Measurements from ENCODE around the gene ZGPAT. TPM values are rescaled to one million over a fixed set of nuclear protein-coding genes. Genes with fewer than 3 reads are reported as not detected.

Gene ZGPAT
- total and polyA plus RNA-seq, 7 experiments from 2014 or later: 42.9 to 82.1 (median 47.5) TPM

GRCh38 chr20:63678667-63679465, 29.0 kb upstream of the ZGPAT start:
- no peak for ATAC-seq
- CTCF ChIA-PET: no interaction called here
- Histone ChIP-seq H3K4me1 (ENCODE audit: control insufficient read depth in 2 of 2, insufficient read depth in 2 of 2, low read length in 2 of 2) (no peaks in the 10 kb centered on the region), H3K4me3 (ENCODE audit: low read length) (no peak overlapping the region), H3K27me3 (ENCODE audit: control insufficient read depth in 2 of 2, insufficient read depth in 2 of 2, low read length in 2 of 2) (no peaks in the 10 kb centered on the region), H3K27ac (ENCODE audit: low read depth, low read length) (no peak overlapping the region), H3K9me3 (ENCODE audit: control insufficient read depth in 2 of 3, low read length in 3 of 3) (no peaks in the 10 kb centered on the region), H3K36me3 (ENCODE audit: control insufficient read depth in 2 of 3, insufficient read depth in 3 of 3, low read length in 3 of 3) (peaks cover 0 to 30% (median 0%) of the 10 kb centered on the region in 3 experiments)
- Mint-ChIP-seq H3K27ac (no peak overlapping the region), H3K27me3 (no peaks in the 10 kb centered on the region), H3K4me1 (peaks cover 0 to 4% (median 0%) of the 10 kb centered on the region in 7 donors), H3K36me3 (peaks cover 0 to 18% (median 0%) of the 10 kb centered on the region in 5 donors), H3K4me3 (no peak overlapping the region), H3K9me3 (no peaks in the 10 kb centered on the region)
- intact Hi-C loops (cut with micrococcal nuclease): no loop called here
- DNase-seq: no peak
- POLR2A ChIA-PET: no interaction called here

- ChIA-PET POLR2A (no interaction called here), CTCF (no interaction called here)
- peaks cover 0 to 22% (median 0%) of the 10 kb centered on the region in 3 experiments for H3K36me3 ChIP-seq (ENCODE audit: control insufficient read depth in 2 of 3, insufficient read depth in 3 of 3, low read length in 3 of 3)
- no peak for ATAC-seq
- H3K27ac Mint-ChIP-seq: no peak overlapping the region
- H3K4me1 ChIP-seq (ENCODE audit: control insufficient read depth in 2 of 2, insufficient read depth in 2 of 2, low read length in 2 of 2): no peaks in the 10 kb centered on the region
- no peak overlapping the region for H3K4me3 Mint-ChIP-seq
- no peaks in the 10 kb centered on the region for H3K27me3 ChIP-seq (ENCODE audit: control insufficient read depth in 2 of 2, insufficient read depth in 2 of 2, low read length in 2 of 2)
- no peaks in the 10 kb centered on the region for H3K9me3 Mint-ChIP-seq
- H3K4me1 Mint-ChIP-seq: peaks cover 0 to 5% (median 0%) of the 10 kb centered on the region in 7 donors
- H3K4me3 ChIP-seq (ENCODE audit: low read length): no peak overlapping the region
- H3K36me3 Mint-ChIP-seq: peaks cover 0 to 18% (median 0%) of the 10 kb centered on the region in 5 donors
- DNase-seq: no peak
- H3K9me3 ChIP-seq (ENCODE audit: control insufficient read depth in 2 of 3, low read length in 3 of 3): no peaks in the 10 kb centered on the region
- H3K27ac ChIP-seq (ENCODE audit: low read depth, low read length): no peak overlapping the region
- intact Hi-C loops (cut with micrococcal nuclease): no loop called here
- H3K27me3 Mint-ChIP-seq: no peaks in the 10 kb centered on the region
Measured at GRCh38 chr20:63679799-63680305, 28.0 kb upstream of the ZGPAT start.

GRCh38 chr20:63680427-63680826, 27.4 kb upstream of the ZGPAT start:
- Mint-ChIP-seq H3K27me3 (no peaks in the 10 kb centered on the region), H3K36me3 (peaks cover 0 to 15% (median 0%) of the 10 kb centered on the region in 5 donors), H3K27ac (no peak overlapping the region), H3K4me1 (peaks cover 0 to 5% (median 0%) of the 10 kb centered on the region in 7 donors), H3K4me3 (no peak overlapping the region), H3K9me3 (no peaks in the 10 kb centered on the region)
- DNase-seq: no peak
- intact Hi-C loops (cut with micrococcal nuclease): no loop called here
- H3K27ac ChIP-seq (ENCODE audit: low read depth, low read length): no peak overlapping the region
- ATAC-seq: no peak
- no peak overlapping the region for H3K4me3 ChIP-seq (ENCODE audit: low read length)
- H3K9me3 ChIP-seq (ENCODE audit: control insufficient read depth in 2 of 3, low read length in 3 of 3): no peaks in the 10 kb centered on the region
- peaks cover 0 to 22% (median 0%) of the 10 kb centered on the region in 3 experiments for H3K36me3 ChIP-seq (ENCODE audit: control insufficient read depth in 2 of 3, insufficient read depth in 3 of 3, low read length in 3 of 3)
- H3K27me3 ChIP-seq (ENCODE audit: control insufficient read depth in 2 of 2, insufficient read depth in 2 of 2, low read length in 2 of 2): no peaks in the 10 kb centered on the region
- H3K4me1 ChIP-seq (ENCODE audit: control insufficient read depth in 2 of 2, insufficient read depth in 2 of 2, low read length in 2 of 2): no peaks in the 10 kb centered on the region
- ChIA-PET CTCF (no interaction called here), POLR2A (interaction anchor here (0.6 kb wide), 1 partner anchor 176 kb away, joined by 7 read pairs; no protein-coding TSS in a partner anchor)

- Histone ChIP-seq H3K4me1 (ENCODE audit: control insufficient read depth in 2 of 2, insufficient read depth in 2 of 2, low read length in 2 of 2) (no peaks in the 10 kb centered on the region), H3K27me3 (ENCODE audit: control insufficient read depth in 2 of 2, insufficient read depth in 2 of 2, low read length in 2 of 2) (no peaks in the 10 kb centered on the region), H3K27ac (ENCODE audit: low read depth, low read length) (no peak overlapping the region), H3K4me3 (ENCODE audit: low read length) (no peak overlapping the region), H3K9me3 (ENCODE audit: control insufficient read depth in 2 of 3, low read length in 3 of 3) (no peaks in the 10 kb centered on the region), H3K36me3 (ENCODE audit: control insufficient read depth in 2 of 3, insufficient read depth in 3 of 3, low read length in 3 of 3) (peaks cover 0 to 22% (median 0%) of the 10 kb centered on the region in 3 experiments)
- peaks cover 0 to 5% (median 0%) of the 10 kb centered on the region in 7 donors for H3K4me1 Mint-ChIP-seq
- CTCF ChIA-PET: no interaction called here
- H3K9me3 Mint-ChIP-seq: no peaks in the 10 kb centered on the region
- no peak for DNase-seq
- ATAC-seq: no peak
- intact Hi-C loops (cut with micrococcal nuclease): no loop called here
- POLR2A ChIA-PET: interaction anchor here (0.6 kb wide), 1 partner anchor 175 kb away, joined by 7 read pairs; no protein-coding TSS in a partner anchor
- no peak overlapping the region for H3K4me3 Mint-ChIP-seq
- no peak overlapping the region for H3K27ac Mint-ChIP-seq
- H3K27me3 Mint-ChIP-seq: no peaks in the 10 kb centered on the region
- H3K36me3 Mint-ChIP-seq: peaks cover 0 to 12% (median 0%) of the 10 kb centered on the region in 5 donors
Measured at GRCh38 chr20:63680857-63681608, 26.8 kb upstream of the ZGPAT start.

- Histone ChIP-seq H3K4me3 (ENCODE audit: low read length) (no peak overlapping the region), H3K27ac (ENCODE audit: low read depth, low read length) (no peak overlapping the region), H3K27me3 (ENCODE audit: control insufficient read depth in 2 of 2, insufficient read depth in 2 of 2, low read length in 2 of 2) (no peaks in the 10 kb centered on the region), H3K4me1 (ENCODE audit: control insufficient read depth in 2 of 2, insufficient read depth in 2 of 2, low read length in 2 of 2) (peaks cover 0 to 4% of the 10 kb centered on the region in 2 donors), H3K9me3 (ENCODE audit: control insufficient read depth in 2 of 3, low read length in 3 of 3) (no peaks in the 10 kb centered on the region), H3K36me3 (ENCODE audit: control insufficient read depth in 2 of 3, insufficient read depth in 3 of 3, low read length in 3 of 3) (peaks cover 0 to 22% (median 0%) of the 10 kb centered on the region in 3 experiments)
- ATAC-seq: no peak
- H3K4me1 Mint-ChIP-seq: peaks cover 0 to 6% (median 1%) of the 10 kb centered on the region in 7 donors
- no peak overlapping the region for H3K4me3 Mint-ChIP-seq
- intact Hi-C loops (cut with micrococcal nuclease): no loop called here
- H3K27me3 Mint-ChIP-seq: no peaks in the 10 kb centered on the region
- ChIA-PET CTCF (no interaction called here), POLR2A (no interaction called here)
- no peaks in the 10 kb centered on the region for H3K9me3 Mint-ChIP-seq
- DNase-seq: no peak
- no peak overlapping the region for H3K27ac Mint-ChIP-seq
- H3K36me3 Mint-ChIP-seq: peaks cover 0 to 12% (median 0%) of the 10 kb centered on the region in 5 donors
Measured at GRCh38 chr20:63681609-63682142, 26.2 kb upstream of the ZGPAT start.

- Mint-ChIP-seq H3K27me3 (no peaks in the 10 kb centered on the region), H3K4me3 (no peak overlapping the region), H3K36me3 (peaks cover 0 to 7% (median 0%) of the 10 kb centered on the region in 5 donors), H3K4me1 (peaks cover 0 to 10% (median 5%) of the 10 kb centered on the region in 7 donors), H3K27ac (no peak overlapping the region), H3K9me3 (no peaks in the 10 kb centered on the region)
- Histone ChIP-seq H3K27me3 (ENCODE audit: control insufficient read depth in 2 of 2, insufficient read depth in 2 of 2, low read length in 2 of 2) (no peaks in the 10 kb centered on the region), H3K27ac (ENCODE audit: low read depth, low read length) (no peak overlapping the region), H3K4me1 (ENCODE audit: control insufficient read depth in 2 of 2, insufficient read depth in 2 of 2, low read length in 2 of 2) (peaks cover 0 to 13% of the 10 kb centered on the region in 2 donors), H3K4me3 (ENCODE audit: low read length) (no peak overlapping the region), H3K9me3 (ENCODE audit: control insufficient read depth in 2 of 3, low read length in 3 of 3) (no peaks in the 10 kb centered on the region), H3K36me3 (ENCODE audit: control insufficient read depth in 2 of 3, insufficient read depth in 3 of 3, low read length in 3 of 3) (peaks cover 0 to 16% (median 0%) of the 10 kb centered on the region in 3 experiments)
- POLR2A ChIA-PET: no interaction called here
- DNase-seq (no peak), ATAC-seq (no peak)
- intact Hi-C loops (cut with micrococcal nuclease): no loop called here
- CTCF ChIA-PET: no interaction called here
Measured at GRCh38 chr20:63682384-63683139, 25.3 kb upstream of the ZGPAT start.
